ENCODE data around the gene POLR2I.

DNA sequence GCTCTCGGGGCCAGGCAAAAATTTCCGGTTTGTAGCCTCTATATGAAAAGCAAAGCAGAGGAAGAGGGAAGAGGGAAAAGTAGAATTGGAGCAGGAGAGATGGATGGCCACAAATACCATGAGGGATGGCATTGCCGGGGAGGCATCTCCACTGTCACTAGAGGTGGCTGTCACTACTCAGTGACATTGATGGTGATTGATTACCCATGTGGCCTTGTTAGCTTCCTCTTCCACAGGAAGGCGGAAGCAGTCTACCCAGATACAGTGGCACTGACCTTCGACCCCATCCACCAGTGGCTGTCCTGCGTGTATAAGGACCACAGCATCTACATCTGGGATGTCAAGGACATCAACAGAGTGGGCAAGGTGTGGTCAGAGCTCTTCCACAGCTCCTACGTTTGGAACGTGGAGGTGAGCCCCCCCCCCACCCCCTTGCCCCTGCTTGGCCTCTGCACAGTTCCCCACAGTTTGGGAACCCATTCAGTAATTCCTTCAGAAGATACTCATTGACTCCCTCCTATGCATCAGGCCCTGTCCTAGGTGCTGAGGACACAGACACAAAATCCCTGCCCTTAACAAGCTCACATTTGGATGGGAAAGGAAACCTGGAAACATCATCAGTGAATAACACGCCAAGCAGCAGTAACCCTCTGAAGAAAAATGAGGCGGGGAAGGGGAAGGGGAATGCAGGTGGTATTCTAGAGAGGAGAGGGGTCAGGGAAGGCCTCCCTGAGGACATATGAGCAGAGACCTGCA, 41.4 kb downstream of the POLR2I start:
- TF ChIP-seq HNF4G (IDR thresholded peaks at IDR 0.05; ENCODE audit: borderline replicate concordance, low read depth, low read length), result no peak
- TF ChIP-seq HNF4G (CRISPR knock-in tag; IDR thresholded peaks at IDR 0.05; ENCODE audit: borderline replicate concordance, low read depth), result no peak
- TF ChIP-seq JUND (CRISPR knock-in tag; IDR thresholded peaks at IDR 0.05), result no peak
- TF ChIP-seq TARDBP (CRISPR knock-in tag; IDR thresholded peaks at IDR 0.05), result no peak
- TF ChIP-seq, protein P1, sequence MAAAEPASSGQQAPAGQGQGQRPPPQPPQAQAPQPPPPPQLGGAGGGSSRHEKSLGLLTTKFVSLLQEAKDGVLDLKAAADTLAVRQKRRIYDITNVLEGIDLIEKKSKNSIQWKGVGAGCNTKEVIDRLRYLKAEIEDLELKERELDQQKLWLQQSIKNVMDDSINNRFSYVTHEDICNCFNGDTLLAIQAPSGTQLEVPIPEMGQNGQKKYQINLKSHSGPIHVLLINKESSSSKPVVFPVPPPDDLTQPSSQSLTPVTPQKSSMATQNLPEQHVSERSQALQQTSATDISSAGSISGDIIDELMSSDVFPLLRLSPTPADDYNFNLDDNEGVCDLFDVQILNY (CRISPR knock-in tag; conservative IDR thresholded peaks at IDR 0.05), result no peak
- TF ChIP-seq, protein P2, sequence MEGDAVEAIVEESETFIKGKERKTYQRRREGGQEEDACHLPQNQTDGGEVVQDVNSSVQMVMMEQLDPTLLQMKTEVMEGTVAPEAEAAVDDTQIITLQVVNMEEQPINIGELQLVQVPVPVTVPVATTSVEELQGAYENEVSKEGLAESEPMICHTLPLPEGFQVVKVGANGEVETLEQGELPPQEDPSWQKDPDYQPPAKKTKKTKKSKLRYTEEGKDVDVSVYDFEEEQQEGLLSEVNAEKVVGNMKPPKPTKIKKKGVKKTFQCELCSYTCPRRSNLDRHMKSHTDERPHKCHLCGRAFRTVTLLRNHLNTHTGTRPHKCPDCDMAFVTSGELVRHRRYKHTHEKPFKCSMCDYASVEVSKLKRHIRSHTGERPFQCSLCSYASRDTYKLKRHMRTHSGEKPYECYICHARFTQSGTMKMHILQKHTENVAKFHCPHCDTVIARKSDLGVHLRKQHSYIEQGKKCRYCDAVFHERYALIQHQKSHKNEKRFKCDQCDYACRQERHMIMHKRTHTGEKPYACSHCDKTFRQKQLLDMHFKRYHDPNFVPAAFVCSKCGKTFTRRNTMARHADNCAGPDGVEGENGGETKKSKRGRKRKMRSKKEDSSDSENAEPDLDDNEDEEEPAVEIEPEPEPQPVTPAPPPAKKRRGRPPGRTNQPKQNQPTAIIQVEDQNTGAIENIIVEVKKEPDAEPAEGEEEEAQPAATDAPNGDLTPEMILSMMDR (CRISPR knock-in tag; IDR thresholded peaks at IDR 0.05), result no peak
- no peak for TF ChIP-seq ZNF75D (CRISPR knock-in tag; IDR thresholded peaks at IDR 0.05; ENCODE audit: borderline replicate concordance)
- no peak for TF ChIP-seq EED (CRISPR knock-in tag; IDR thresholded peaks at IDR 0.05)
- no peak for TF ChIP-seq POLR2A (IDR thresholded peaks at IDR 0.05; ENCODE audit: insufficient read depth in 1 of 2, low read depth in 2 of 2, low read length in 2 of 2)
- TF ChIP-seq, protein P3, sequence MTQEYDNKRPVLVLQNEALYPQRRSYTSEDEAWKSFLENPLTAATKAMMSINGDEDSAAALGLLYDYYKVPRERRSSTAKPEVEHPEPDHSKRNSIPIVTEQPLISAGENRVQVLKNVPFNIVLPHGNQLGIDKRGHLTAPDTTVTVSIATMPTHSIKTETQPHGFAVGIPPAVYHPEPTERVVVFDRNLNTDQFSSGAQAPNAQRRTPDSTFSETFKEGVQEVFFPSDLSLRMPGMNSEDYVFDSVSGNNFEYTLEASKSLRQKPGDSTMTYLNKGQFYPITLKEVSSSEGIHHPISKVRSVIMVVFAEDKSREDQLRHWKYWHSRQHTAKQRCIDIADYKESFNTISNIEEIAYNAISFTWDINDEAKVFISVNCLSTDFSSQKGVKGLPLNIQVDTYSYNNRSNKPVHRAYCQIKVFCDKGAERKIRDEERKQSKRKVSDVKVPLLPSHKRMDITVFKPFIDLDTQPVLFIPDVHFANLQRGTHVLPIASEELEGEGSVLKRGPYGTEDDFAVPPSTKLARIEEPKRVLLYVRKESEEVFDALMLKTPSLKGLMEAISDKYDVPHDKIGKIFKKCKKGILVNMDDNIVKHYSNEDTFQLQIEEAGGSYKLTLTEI (CRISPR knock-in tag; conservative IDR thresholded peaks at IDR 0.05), result no peak
- TF ChIP-seq, protein P4, sequence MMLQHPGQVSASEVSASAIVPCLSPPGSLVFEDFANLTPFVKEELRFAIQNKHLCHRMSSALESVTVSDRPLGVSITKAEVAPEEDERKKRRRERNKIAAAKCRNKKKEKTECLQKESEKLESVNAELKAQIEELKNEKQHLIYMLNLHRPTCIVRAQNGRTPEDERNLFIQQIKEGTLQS (CRISPR knock-in tag; IDR thresholded peaks at IDR 0.05), result no peak
- TF ChIP-seq, protein P5, sequence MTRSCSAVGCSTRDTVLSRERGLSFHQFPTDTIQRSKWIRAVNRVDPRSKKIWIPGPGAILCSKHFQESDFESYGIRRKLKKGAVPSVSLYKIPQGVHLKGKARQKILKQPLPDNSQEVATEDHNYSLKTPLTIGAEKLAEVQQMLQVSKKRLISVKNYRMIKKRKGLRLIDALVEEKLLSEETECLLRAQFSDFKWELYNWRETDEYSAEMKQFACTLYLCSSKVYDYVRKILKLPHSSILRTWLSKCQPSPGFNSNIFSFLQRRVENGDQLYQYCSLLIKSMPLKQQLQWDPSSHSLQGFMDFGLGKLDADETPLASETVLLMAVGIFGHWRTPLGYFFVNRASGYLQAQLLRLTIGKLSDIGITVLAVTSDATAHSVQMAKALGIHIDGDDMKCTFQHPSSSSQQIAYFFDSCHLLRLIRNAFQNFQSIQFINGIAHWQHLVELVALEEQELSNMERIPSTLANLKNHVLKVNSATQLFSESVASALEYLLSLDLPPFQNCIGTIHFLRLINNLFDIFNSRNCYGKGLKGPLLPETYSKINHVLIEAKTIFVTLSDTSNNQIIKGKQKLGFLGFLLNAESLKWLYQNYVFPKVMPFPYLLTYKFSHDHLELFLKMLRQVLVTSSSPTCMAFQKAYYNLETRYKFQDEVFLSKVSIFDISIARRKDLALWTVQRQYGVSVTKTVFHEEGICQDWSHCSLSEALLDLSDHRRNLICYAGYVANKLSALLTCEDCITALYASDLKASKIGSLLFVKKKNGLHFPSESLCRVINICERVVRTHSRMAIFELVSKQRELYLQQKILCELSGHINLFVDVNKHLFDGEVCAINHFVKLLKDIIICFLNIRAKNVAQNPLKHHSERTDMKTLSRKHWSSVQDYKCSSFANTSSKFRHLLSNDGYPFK (CRISPR knock-in tag; IDR thresholded peaks at IDR 0.05; ENCODE audit: borderline replicate concordance), result no peak
